Measurements from ENCODE around the gene SRBD1.

DNA sequence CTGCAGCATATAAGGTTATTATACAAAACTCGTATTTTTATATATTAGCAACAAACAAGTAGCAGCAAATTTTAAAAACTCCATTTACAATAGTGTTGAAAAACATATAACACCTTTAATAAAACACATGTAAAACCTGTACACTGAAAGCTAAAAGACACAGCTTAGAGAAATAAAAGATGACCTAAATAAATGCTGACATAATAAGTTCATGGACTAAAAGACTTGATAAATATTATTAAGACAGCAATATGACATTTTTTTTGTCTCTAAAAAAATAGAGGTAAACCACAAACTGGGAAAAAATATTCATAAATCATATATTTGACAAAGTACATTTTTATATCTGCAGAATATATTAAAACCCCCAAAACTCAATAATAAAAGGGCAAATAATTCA is 201.4 kb downstream of the SRBD1 start:
- no peak for TF ChIP-seq EZH2phosphoT487 (IDR thresholded peaks at IDR 0.05; ENCODE audit: insufficient read depth, low read depth)
- no peak for TF ChIP-seq EZH2 (IDR thresholded peaks at IDR 0.05; ENCODE audit: insufficient read depth, poor library complexity, severe bottlenecking)
